ENCODE results near the gene PTPN18.
A peak's percentile ranks its signal among the peaks of the same experiment; 100 is the strongest.
"Not testable (repeated sequence)": the region's sequence is repeated elsewhere in the genome, so short reads cannot be mapped to it uniquely, and the experiment has no call there.

PTPN18 gene

GRCh38 chr2:130382313-130382917 lies 26.6 kb downstream of the PTPN18 start:
- no peak for DNase-seq

- no peak for DNase-seq
Measured at GRCh38 chr2:130385709-130386108, 29.9 kb downstream of the PTPN18 start.

- no peak for DNase-seq
Measured at GRCh38 chr2:130387071-130387400, 31.2 kb downstream of the PTPN18 start.

GRCh38 chr2:130387804-130388203 lies 31.9 kb downstream of the PTPN18 start:
- DNase-seq: no peak

GRCh38 chr2:130388221-130388907 lies 32.5 kb downstream of the PTPN18 start:
- DNase-seq: no peak

GRCh38 chr2:130389358-130389757 lies 33.5 kb downstream of the PTPN18 start:
- no peak for DNase-seq

- DNase-seq: no peak
Measured at GRCh38 chr2:130389783-130390182, 33.9 kb downstream of the PTPN18 start.

GRCh38 chr2:130390460-130391057 lies 34.7 kb downstream of the PTPN18 start:
- DNase-seq: no peak

GRCh38 chr2:130391058-130391871 lies 35.4 kb downstream of the PTPN18 start:
- DNase-seq: peak; percentile 71

GRCh38 chr2:130391872-130392670 lies 36.2 kb downstream of the PTPN18 start:
- no peak for DNase-seq

- no peak for DNase-seq
Measured at GRCh38 chr2:130393318-130393910, 37.6 kb downstream of the PTPN18 start.

GRCh38 chr2:130406280-130406679 lies 50.4 kb downstream of the PTPN18 start:
- not testable (repeated sequence) for DNase-seq

- DNase-seq: peak; percentile 26
Measured at GRCh38 chr2:130416693-130417092, 60.8 kb downstream of the PTPN18 start.

GRCh38 chr2:130418845-130419244 lies 63.0 kb downstream of the PTPN18 start:
- DNase-seq: not testable (repeated sequence)
